Spleen (tissue), 13 donors: ENCODE measurements around the gene SLAMF9. TPM values are rescaled to one million over a fixed set of nuclear protein-coding genes. Genes with fewer than 3 reads are reported as not detected.

Source experiments
- DNase-seq: peaks from one replicate; pipeline ENCODE4 v3.0.0-alpha.2; 2020
- H3K27ac ChIP-seq, 8 donors: fragments of 200-600 bp; sonication (generic) in 7 of 8; 1 replicate in 4 of 8; 2 replicates in 4 of 8; pipeline versions ENCODE4 v1.5.0 to v1.8.0; 2016 to 2021; ENCODE audit warnings: inconsistent platforms in 4 of 8, mild to moderate bottlenecking in 4 of 8, moderate library complexity in 1 of 8
- H3K27me3 ChIP-seq, 7 donors: fragments of 200-600 bp; sonication (generic) in 6 of 7; replicated peaks in 1 of 7; 1 replicate in 4 of 7; 2 replicates in 3 of 7; pipeline versions ENCODE4 v1.5.0 to v1.8.0; 2016 to 2021; ENCODE audit warnings: inconsistent platforms in 3 of 7, mild to moderate bottlenecking in 1 of 7
- H3K36me3 ChIP-seq, 6 donors: fragments of 200-600 bp; sonication (generic) in 5 of 6; 1 replicate in 4 of 6; 2 replicates in 2 of 6; pipeline versions ENCODE4 v1.5.0 to v1.8.0; 2016 to 2021; ENCODE audit warnings: inconsistent platforms in 2 of 6
- H3K4me1 ChIP-seq, 6 donors: fragments of 200-600 bp; sonication (generic) in 5 of 6; 1 replicate in 3 of 6; 2 replicates in 3 of 6; pipeline versions ENCODE4 v1.5.0 to v1.8.0; 2016 to 2021; ENCODE audit warnings: inconsistent platforms in 3 of 6
- H3K4me3 ChIP-seq, 8 donors: fragments of 200-600 bp; sonication (generic) in 7 of 8; 1 replicate in 4 of 8; 2 replicates in 4 of 8; pipeline versions ENCODE4 v1.5.0 to v1.8.0; 2016 to 2021; ENCODE audit warnings: inconsistent platforms in 4 of 8, mild to moderate bottlenecking in 4 of 8, moderate library complexity in 2 of 8
- H3K9me3 ChIP-seq, 8 donors: fragments of 200-600 bp; sonication (generic) in 7 of 8; 1 replicate in 4 of 8; 2 replicates in 4 of 8; pipeline versions ENCODE4 v1.5.0 to v1.8.0; 2016 to 2021; ENCODE audit warnings: inconsistent platforms in 4 of 8
- POLR2A ChIP-seq, 3 donors: fragments of 450-650 bp; IDR thresholded peaks; one replicate each; pipeline ENCODE4 v1.5.1; 2017; ENCODE audit warnings: antibody characterized with exemption in 3 of 3, mild to moderate bottlenecking in 1 of 3
- POLR2AphosphoS5 ChIP-seq, 3 donors: sonication (generic); formaldehyde crosslinking; IDR thresholded peaks; one replicate each; pipeline ENCODE4 v1.5.1; 2017; ENCODE audit warnings: antibody characterized with exemption in 3 of 3
- WGBS, 5 donors: extraction: QIAGEN DNeasy Blood & Tissue Kit in 3 of 5; methylation state at CpG; one replicate each; pipeline versions ENCODE4 v1.1.5 to v1.1.7; 2013 to 2018; 5-methylcytosine and 5-hydroxymethylcytosine counted together
- intact Hi-C: fragments of 100-400 bp; cut with DNase I; formaldehyde crosslinking; loops from one replicate; pipeline ENCODE4 v1.15.0; 2023; ENCODE audit warnings: low total_unique reads
- long read RNA-seq, 2 donors: transcript quantifications; one replicate each; lab custom pipeline, GENCODE V29; 2026
- polyA plus RNA-seq, 3 donors: library from polyadenylated mRNA; stranded (reverse); fragments of 200-250 nt; gene quantifications; one replicate each; pipeline ENCODE4 v1.2.1, GENCODE V29; 2013
- total RNA-seq, 7 donors: library from RNA; depleted of rRNA in 3 of 7; stranded (reverse); fragments of >200 nt in 3 of 7; fragmentation: NEBNext Ultra II Directional in 4 of 7; extraction: Animal tissue kit (Norgen Biotek cat#: 25700) in 4 of 7; gene quantifications; one replicate each; pipeline versions ENCODE4 v1.1.0 to v1.2.1, GENCODE V29; 2016 to 2021
- TF ChIP-seq, protein P1 (sequence below), 11 experiments: fragments of 200-600 bp in 7 of 11; fragments of 450-650 bp in 4 of 11; sonication (generic) in 4 of 11; IDR thresholded peaks in 8 of 11; conservative IDR thresholded peaks in 3 of 11; 1 replicate in 7 of 11; 2 replicates in 4 of 11; pipeline versions ENCODE4 v1.4.0 to v1.8.0; 2016 to 2021; ENCODE audit warnings: antibody characterized with exemption in 11 of 11, inconsistent platforms in 4 of 11, mild to moderate bottlenecking in 1 of 11
- donor health status: healthy with polysubstance abuse.
- donor health status: DM: no; HTN: no; CAD: no; lungs with moderate emphysema.
- donor health status: DM: no; HTN: no; CAD: no.
- donor health status: Bipolar disorder and iron deficiency.
- donor health status: healthy.
- donor health status: DM: no; HTN: no; CAD: no.
- donor health status: DM: yes; HTN: yes; CAD: no.

SLAMF9 gene
- 1 to 10 TPM in 1 of 7 donors, under 1 TPM in 2, not detected in 4; 0.67 to 1.3 (median 0.89) TPM for total RNA-seq
- polyA plus RNA-seq = under 1 TPM; 0.14 to 0.26 (median 0.22) TPM
- long read RNA-seq, donor 1 = 0 reads
- long read RNA-seq, donor 2 = 0 reads

- WGBS, 5 donors = 68 to 78% (median 75%) methylated on average over 11 of the region's 11 CpGs
- Histone ChIP-seq H3K4me1 (no peaks in the 10 kb centered on the region), H3K36me3 (no peaks in the 10 kb centered on the region), H3K9me3 (no peaks in the 10 kb centered on the region), H3K27ac (no peak within 1 kb of the TSS), H3K27me3 (peaks cover 0 to 31% (median 4%) of the 10 kb centered on the region in 7 donors), H3K4me3 (no peak within 1 kb of the TSS)
- peak; percentile 61 for DNase-seq
- intact Hi-C loops = no loop called here
- TF ChIP-seq, protein P1, sequence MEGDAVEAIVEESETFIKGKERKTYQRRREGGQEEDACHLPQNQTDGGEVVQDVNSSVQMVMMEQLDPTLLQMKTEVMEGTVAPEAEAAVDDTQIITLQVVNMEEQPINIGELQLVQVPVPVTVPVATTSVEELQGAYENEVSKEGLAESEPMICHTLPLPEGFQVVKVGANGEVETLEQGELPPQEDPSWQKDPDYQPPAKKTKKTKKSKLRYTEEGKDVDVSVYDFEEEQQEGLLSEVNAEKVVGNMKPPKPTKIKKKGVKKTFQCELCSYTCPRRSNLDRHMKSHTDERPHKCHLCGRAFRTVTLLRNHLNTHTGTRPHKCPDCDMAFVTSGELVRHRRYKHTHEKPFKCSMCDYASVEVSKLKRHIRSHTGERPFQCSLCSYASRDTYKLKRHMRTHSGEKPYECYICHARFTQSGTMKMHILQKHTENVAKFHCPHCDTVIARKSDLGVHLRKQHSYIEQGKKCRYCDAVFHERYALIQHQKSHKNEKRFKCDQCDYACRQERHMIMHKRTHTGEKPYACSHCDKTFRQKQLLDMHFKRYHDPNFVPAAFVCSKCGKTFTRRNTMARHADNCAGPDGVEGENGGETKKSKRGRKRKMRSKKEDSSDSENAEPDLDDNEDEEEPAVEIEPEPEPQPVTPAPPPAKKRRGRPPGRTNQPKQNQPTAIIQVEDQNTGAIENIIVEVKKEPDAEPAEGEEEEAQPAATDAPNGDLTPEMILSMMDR (IDR thresholded peaks at IDR 0.05 in 8 of 11, conservative IDR thresholded peaks at IDR 0.05 in 3 of 11) = no peak
- TF ChIP-seq POLR2AphosphoS5 (IDR thresholded peaks at IDR 0.05) = peak in 1 of 3 donors; percentile 12
- TF ChIP-seq POLR2A (IDR thresholded peaks at IDR 0.05) = no peak
Measured at GRCh38 chr1:159953536-159954515, at the start of gene SLAMF9. SLAMF9 (minus strand) TSS chr1:159954237; CDS start chr1:159954137, 100 bp downstream.

DNA sequence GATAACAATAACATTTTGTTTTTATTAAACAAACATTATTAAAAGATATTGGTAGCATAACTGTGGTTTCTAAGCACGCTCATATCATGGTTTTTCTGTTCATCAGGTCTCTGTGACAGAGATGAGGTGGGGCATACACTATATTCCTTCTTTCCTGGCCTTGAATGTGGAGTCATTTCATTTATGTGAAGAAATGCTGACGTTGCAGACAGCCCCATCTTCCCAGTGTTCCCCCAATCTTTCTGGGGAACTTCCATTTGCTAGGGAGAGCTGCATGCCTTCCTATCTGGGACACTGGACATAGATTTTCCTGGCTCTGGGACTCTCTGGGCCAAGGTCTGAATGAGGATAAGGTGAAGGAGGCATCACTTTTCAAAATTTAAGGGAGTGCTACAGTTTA lies 47.4 kb upstream of the SLAMF9 start:
- intact Hi-C loops = no loop called here
- no peak for TF ChIP-seq POLR2A (IDR thresholded peaks at IDR 0.05)
- H3K4me3 ChIP-seq = no peak overlapping the region
- H3K36me3 ChIP-seq = no peaks in the 10 kb centered on the region
- no peak overlapping the region for H3K27ac ChIP-seq
- H3K4me1 ChIP-seq = no peaks in the 10 kb centered on the region
- DNase-seq = no peak
- WGBS, 5 donors = 66 to 84% (median 78%) methylated on average over 2 of the region's 2 CpGs
- no peaks in the 10 kb centered on the region for H3K9me3 ChIP-seq
- peaks cover 0 to 3% (median 0%) of the 10 kb centered on the region in 7 donors for H3K27me3 ChIP-seq

DNA sequence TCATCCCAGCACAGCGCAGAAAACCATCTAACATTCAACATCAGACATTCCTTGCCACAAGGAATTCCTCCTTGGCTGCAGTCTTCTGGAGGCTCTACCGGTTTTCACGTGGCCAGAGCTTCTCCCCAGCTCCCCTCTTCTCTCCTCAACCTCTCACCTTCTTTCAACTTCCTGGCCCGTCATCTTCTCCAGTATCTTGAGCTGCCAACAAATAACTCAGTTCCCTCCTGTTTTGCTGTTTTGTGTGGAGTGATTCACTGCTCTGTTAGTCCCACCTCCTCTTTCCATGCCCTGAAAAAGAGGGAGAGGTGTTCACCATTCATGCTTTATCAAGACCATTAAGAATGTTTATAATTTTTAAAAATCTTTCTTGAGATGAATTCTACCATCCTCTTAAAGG lies 45.2 kb upstream of the SLAMF9 start:
- WGBS, 5 donors = 63 to 82% (median 73%) methylated on average over 4 of the region's 4 CpGs
- peaks cover 0 to 3% (median 0%) of the 10 kb centered on the region in 7 donors for H3K27me3 ChIP-seq
- no peak for DNase-seq
- TF ChIP-seq POLR2AphosphoS5 (IDR thresholded peaks at IDR 0.05) = no peak
- TF ChIP-seq, protein P1 (IDR thresholded peaks at IDR 0.05 in 8 of 11, conservative IDR thresholded peaks at IDR 0.05 in 3 of 11) = no peak
- H3K9me3 ChIP-seq = no peaks in the 10 kb centered on the region
- H3K4me1 ChIP-seq = no peaks in the 10 kb centered on the region
- no peak overlapping the region for H3K4me3 ChIP-seq
- H3K27ac ChIP-seq = no peak overlapping the region
- H3K36me3 ChIP-seq = no peaks in the 10 kb centered on the region
- intact Hi-C loops = no loop called here

GRCh38 chr1:159996653-159997052 lies 42.6 kb upstream of the SLAMF9 start:
- intact Hi-C loops = no loop called here
- TF ChIP-seq POLR2AphosphoS5 (IDR thresholded peaks at IDR 0.05) (no peak), POLR2A (IDR thresholded peaks at IDR 0.05) (no peak)
- TF ChIP-seq, protein P1 (IDR thresholded peaks at IDR 0.05 in 8 of 11, conservative IDR thresholded peaks at IDR 0.05 in 3 of 11) = no peak
- peaks cover 0 to 4% (median 0%) of the 10 kb centered on the region in 6 donors for H3K4me1 ChIP-seq
- H3K36me3 ChIP-seq = no peaks in the 10 kb centered on the region
- no peaks in the 10 kb centered on the region for H3K9me3 ChIP-seq
- H3K4me3 ChIP-seq = no peak overlapping the region
- H3K27me3 ChIP-seq = peaks cover 0 to 3% (median 0%) of the 10 kb centered on the region in 7 donors
- no peak overlapping the region for H3K27ac ChIP-seq
- DNase-seq = no peak
